ENCODE measurements around the gene PYM1. TPM values are rescaled to one million over a fixed set of nuclear protein-coding genes. Genes with fewer than 3 reads are reported as not detected.
"Not testable (repeated sequence)": the region's sequence is repeated elsewhere in the genome, so short reads cannot be mapped to it uniquely, and the experiment has no call there.

PYM1 gene
- total and polyA plus RNA-seq, 2 of the 4 experiments (the other 2 are of a cell fraction): 26.5 to 27.8 TPM

DNA sequence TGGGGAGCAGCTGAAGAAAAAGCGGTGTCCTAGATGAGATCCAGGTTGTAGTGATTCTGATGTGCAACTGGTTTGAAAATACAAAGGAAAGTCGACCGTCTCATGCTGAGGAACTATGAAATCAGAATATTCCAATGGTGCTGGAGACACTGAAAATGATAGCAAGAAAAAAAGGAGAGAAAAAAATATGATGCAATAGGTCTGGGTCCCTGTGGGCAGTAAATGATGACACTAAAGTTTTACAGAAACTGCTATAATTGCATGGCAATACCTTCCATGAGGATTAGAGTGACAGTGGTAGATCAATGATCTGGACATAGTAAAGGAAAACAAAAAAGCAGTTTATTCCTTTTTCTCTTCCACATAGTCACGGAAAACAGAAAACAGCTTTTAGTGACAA is 2.3 kb downstream of the PYM1 start:
- Histone ChIP-seq H3K56ac (ENCODE audit: extremely low read depth, insufficient read depth, low read length) (no peak overlapping the region), H4K8ac (ENCODE audit: low read depth in 2 of 2, low read length in 2 of 2) (no peak overlapping the region), H4K5ac (ENCODE audit: low read depth, low read length) (no peak overlapping the region), H3K4me3 (ENCODE audit: insufficient read depth, low read depth, low read length) (no peak overlapping the region), H3K27ac (ENCODE audit: insufficient read depth, low read length) (no peak overlapping the region), H3K27me3 (ENCODE audit: control insufficient read depth, insufficient read depth, low read length) (no peaks in the 10 kb centered on the region), H3K9ac (ENCODE audit: low read depth, low read length) (no peak overlapping the region), H2BK20ac (ENCODE audit: low read depth, low read length) (no peak overlapping the region), H3K23ac (ENCODE audit: low read depth, low read length) (no peak overlapping the region), H4K20me1 (ENCODE audit: insufficient read depth, low read length) (no peaks in the 10 kb centered on the region; the same call in 1 of the 2 replicates), H3K14ac (replicated peaks; ENCODE audit: low read depth, low read length) (no peak overlapping the region), H3K4ac (ENCODE audit: low read depth, low read length) (no peak overlapping the region), H3K18ac (ENCODE audit: low read depth, low read length) (no peak overlapping the region), H3K79me1 (ENCODE audit: low read depth in 1 of 2, low read length in 2 of 2) (peaks cover 31 to 65% of the 10 kb centered on the region in 2 experiments), H2BK120ac (ENCODE audit: low read depth, low read length) (no peak overlapping the region), H2BK5ac (ENCODE audit: low read depth, low read length, poor library complexity, severe bottlenecking) (no peak overlapping the region), H3K4me2 (ENCODE audit: low read depth, low read length) (no peak overlapping the region), H3K4me1 (ENCODE audit: control insufficient read depth, insufficient read depth, low read length) (peaks cover 3% of the 10 kb centered on the region), H2AFZ (replicated peaks; ENCODE audit: low read length, poor library complexity) (no peak overlapping the region), H2AK5ac (ENCODE audit: low read depth, low read length) (no peak overlapping the region), H3K36me3 (ENCODE audit: control insufficient read depth, insufficient read depth, low read length) (peaks cover 4% of the 10 kb centered on the region), H2AK9ac (replicated peaks; ENCODE audit: low read depth, low read length, poor library complexity) (no peak overlapping the region), H2BK15ac (ENCODE audit: low read depth, low read length) (no peak overlapping the region), H3K9me1 (ENCODE audit: insufficient read depth, low read length) (peaks cover 8% of the 10 kb centered on the region; the same call in 1 of the 2 replicates), H3K9me3 (ENCODE audit: control insufficient read depth, insufficient read depth, low read length) (no peaks in the 10 kb centered on the region), H4K91ac (ENCODE audit: insufficient read depth, low read depth, low read length) (peak overlapping the region; percentile 17; the same call in 1 of the 2 replicates)
- ChIA-PET CTCF (interaction anchor here (1.2 kb wide), 1 partner anchor 108 kb away, joined by 3 read pairs; the partner anchor contains the start of genes ORMDL2 and SARNP), POLR2A (ENCODE audit: unreplicated experiment) (no interaction called here)
- TF ChIP-seq CEBPB (IDR thresholded peaks at IDR 0.05; ENCODE audit: low read depth, low read length) (peak; percentile 85), FOS (IDR thresholded peaks at IDR 0.05; ENCODE audit: low read depth, low read length) (no peak)
- TF ChIP-seq, protein P1, sequence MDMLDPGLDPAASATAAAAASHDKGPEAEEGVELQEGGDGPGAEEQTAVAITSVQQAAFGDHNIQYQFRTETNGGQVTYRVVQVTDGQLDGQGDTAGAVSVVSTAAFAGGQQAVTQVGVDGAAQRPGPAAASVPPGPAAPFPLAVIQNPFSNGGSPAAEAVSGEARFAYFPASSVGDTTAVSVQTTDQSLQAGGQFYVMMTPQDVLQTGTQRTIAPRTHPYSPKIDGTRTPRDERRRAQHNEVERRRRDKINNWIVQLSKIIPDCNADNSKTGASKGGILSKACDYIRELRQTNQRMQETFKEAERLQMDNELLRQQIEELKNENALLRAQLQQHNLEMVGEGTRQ (IDR thresholded peaks at IDR 0.05; ENCODE audit: low read depth, low read length): no peak
- dilution Hi-C loops (cut with HindIII; ENCODE audit: low sequenced_read_pairs, unreplicated experiment): no loop called here
- in situ Hi-C loops (cut with MboI; ENCODE audit: low sequenced_read_pairs): loop anchor here (10.0 kb wide), 1 partner anchor 101 kb away; the partner anchor contains the start of gene DNAJC14
- BruUV-seq (replicated peaks): TSS peak; percentile 40
- WGBS, 2 experiments (ENCODE audit: extremely low coverage in 2 of 2, insufficient read length in 1 of 2): 97% methylated on average over 3 of the region's 4 CpGs; no CpG with 5 or more reads in 1 of the 2 experiments
- no peak for DNase-seq
- intact Hi-C loops (cut with micrococcal nuclease): no loop called here
- no peak for ATAC-seq (ENCODE audit: low read depth)

DNA sequence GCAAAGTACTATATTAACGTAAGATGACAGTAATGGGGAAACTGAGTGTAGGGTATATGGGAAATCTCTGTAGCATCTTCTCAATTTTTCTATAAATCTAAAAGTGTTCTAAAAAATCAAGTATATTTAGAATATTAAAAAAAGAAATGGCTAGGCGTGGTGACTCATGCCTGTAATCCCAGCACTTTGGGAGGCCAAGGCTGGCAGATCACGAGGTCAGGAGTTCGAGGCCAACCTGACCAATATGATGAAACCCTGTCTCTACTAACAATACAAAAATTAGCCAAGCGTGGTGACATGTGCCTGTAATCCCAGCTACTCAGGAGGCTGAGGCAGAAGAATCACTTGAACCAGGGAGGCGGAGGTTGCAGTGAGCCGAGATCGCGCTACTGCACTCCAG is 4.0 kb downstream of the PYM1 start:
- H3K9me1 ChIP-seq (ENCODE audit: insufficient read depth, low read length): peaks cover 14% of the 10 kb centered on the region; the same call in 1 of the 2 replicates
- H3K18ac ChIP-seq (ENCODE audit: low read depth, low read length); DNase-seq: not testable (repeated sequence)

More for the DNA sequence above, 4.0 kb downstream of the PYM1 start:
- ATAC-seq (ENCODE audit: low read depth); H3K9ac ChIP-seq (ENCODE audit: low read depth, low read length); H3K4me1 ChIP-seq (ENCODE audit: control insufficient read depth, insufficient read depth, low read length); H3K27ac ChIP-seq (ENCODE audit: insufficient read depth, low read length); CTCF ChIA-PET; H4K8ac ChIP-seq (ENCODE audit: low read depth in 2 of 2, low read length in 2 of 2); H3K9me3 ChIP-seq (ENCODE audit: control insufficient read depth, insufficient read depth, low read length); H3K4me3 ChIP-seq (ENCODE audit: insufficient read depth, low read depth, low read length); H4K91ac ChIP-seq (ENCODE audit: insufficient read depth, low read depth, low read length); H2BK120ac ChIP-seq (ENCODE audit: low read depth, low read length); BruUV-seq (replicated peaks); H4K5ac ChIP-seq (ENCODE audit: low read depth, low read length); H2BK15ac ChIP-seq (ENCODE audit: low read depth, low read length); dilution Hi-C loops (cut with HindIII; ENCODE audit: low sequenced_read_pairs, unreplicated experiment); H3K36me3 ChIP-seq (ENCODE audit: control insufficient read depth, insufficient read depth, low read length); H3K14ac ChIP-seq (replicated peaks; ENCODE audit: low read depth, low read length); intact Hi-C loops (cut with micrococcal nuclease); H2AK9ac ChIP-seq (replicated peaks; ENCODE audit: low read depth, low read length, poor library complexity); H3K56ac ChIP-seq (ENCODE audit: extremely low read depth, insufficient read depth, low read length); H2BK5ac ChIP-seq (ENCODE audit: low read depth, low read length, poor library complexity, severe bottlenecking); H2AFZ ChIP-seq (replicated peaks; ENCODE audit: low read length, poor library complexity); H3K23ac ChIP-seq (ENCODE audit: low read depth, low read length); H4K20me1 ChIP-seq (ENCODE audit: insufficient read depth, low read length); H2BK20ac ChIP-seq (ENCODE audit: low read depth, low read length); H3K4me2 ChIP-seq (ENCODE audit: low read depth, low read length); H3K4ac ChIP-seq (ENCODE audit: low read depth, low read length); H2AK5ac ChIP-seq (ENCODE audit: low read depth, low read length); H3K27me3 ChIP-seq (ENCODE audit: control insufficient read depth, insufficient read depth, low read length): not testable (repeated sequence)
- H3K79me1 ChIP-seq (ENCODE audit: low read depth in 1 of 2, low read length in 2 of 2): peaks cover 37 to 70% of the 10 kb centered on the region in 2 experiments
- POLR2A ChIA-PET (ENCODE audit: unreplicated experiment): interaction anchor here (0.7 kb wide), 1 partner anchor 367 kb away, joined by 4 read pairs; no protein-coding TSS in a partner anchor
- 100% methylated on average over 3 of the region's 9 CpGs; no CpG with 5 or more reads in 1 of the 2 experiments for WGBS, 2 experiments (ENCODE audit: extremely low coverage in 2 of 2, insufficient read length in 1 of 2)
- in situ Hi-C loops (cut with MboI; ENCODE audit: low sequenced_read_pairs): loop anchor here (10.0 kb wide), 1 partner anchor 99 kb away; the partner anchor contains the start of gene DNAJC14

All from IMR-90 (cell line).